Activated CD4-positive, alpha-beta T cell treated with anti-CD3 and anti-CD28 coated beads, Interleukin-2, Interleukin-4, amounts not matched to agents 100 ng/mL and 50 ng/mL, durations not matched to agents 16 hours and 8 hours (primary cell): ENCODE measurements around the gene NACAD.

Experiments used
- DNase-seq: peaks from one replicate; pipeline ENCODE4 v3.0.0-alpha.2; 2020; ENCODE audit warnings: low spot score

The NACAD gene

DNA sequence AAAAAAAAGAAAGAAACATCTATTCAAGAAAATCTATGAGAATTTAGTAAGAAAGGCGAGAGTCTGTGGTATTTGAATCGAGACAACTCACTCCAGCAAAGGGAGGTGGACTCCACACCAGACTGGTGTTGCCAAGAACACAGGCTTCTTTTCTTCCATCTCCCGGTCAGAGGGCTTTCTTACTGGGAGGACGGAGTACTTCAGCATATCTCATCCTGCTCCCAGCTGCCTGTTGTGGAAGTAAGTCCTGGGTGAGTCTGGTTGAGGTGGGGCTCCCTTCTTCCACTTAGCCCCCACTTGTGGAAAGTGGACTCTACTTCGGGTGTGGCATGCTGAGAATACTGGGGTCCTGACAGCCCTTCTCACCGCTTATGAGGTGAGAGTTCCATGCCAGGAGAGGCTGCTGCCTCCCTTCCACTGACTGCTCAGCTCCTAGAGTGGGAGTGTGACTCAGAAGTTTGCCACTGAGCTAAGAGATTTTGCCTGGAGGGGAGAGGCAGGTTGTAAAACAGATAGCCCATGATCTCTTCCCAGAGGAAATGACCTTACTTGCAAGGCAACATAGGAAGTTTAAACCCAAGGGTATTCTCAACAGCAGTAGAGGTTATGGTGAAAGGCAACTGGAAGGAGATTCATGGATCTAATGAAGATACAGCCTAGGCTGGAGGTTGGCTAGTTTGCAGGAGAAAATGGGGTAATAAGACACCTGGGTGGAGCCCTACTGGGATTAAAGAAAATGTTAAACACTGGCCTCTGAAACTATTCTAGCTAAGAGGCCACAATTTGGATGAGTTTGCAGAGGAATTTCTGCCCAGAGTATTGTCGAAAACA is 3.5 kb upstream of the NACAD start:
- no peak for DNase-seq

DNA sequence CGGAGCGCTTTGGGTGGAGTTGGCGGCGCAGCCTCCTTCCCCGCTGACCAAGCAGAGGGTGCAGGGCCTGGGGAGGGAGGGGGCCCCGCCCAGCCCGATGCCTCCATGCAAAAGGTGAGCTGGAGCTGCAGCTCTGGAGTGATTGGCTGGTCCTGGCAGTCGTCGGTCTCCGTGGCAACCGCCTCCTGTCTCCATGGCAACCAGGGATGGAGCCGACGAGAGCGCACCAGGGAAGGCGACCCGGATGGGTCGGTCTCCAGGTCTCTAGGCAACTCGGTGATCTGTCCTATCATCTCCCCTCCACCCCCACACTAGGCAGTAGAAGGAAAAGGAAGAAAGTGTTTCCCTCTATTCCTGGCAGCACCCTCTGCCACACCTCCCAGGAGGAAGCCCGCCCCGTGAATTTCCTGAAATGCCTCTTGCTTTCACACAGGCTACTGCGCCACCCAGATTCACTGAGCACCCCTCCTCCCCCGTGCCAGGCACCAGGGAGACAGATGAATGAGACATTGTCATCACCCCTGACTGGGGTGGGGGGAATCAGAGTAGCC is 647 bp upstream of the NACAD start:
- DNase-seq, result peak; percentile 54

DNA sequence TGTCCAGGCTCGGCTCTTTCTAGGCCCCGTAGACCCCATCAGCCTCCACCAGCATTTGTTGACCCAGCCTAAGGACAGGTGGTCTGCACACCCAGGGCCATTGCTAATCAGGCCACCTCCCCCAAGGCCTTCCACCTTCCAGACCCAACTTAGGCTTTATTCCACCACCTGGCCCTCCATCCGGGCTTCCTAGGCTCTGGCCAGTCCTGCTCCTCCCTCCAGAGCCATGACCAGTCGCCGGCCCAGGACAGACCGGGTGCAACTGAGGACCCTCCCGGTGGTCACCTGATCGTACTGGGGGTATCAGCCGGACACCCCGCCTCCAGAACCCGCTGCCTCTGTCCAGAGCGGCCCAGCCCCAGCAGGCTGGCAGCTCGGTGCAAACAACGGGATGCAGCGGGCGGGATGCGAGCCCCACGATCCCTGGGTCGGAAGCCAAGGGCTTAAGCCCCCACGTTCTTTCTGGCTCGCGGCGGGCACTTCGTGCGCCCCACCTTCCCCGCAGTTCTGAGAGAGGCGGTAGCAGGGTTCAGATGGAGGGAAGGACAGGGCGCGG is 545 bp downstream of the NACAD start:
- DNase-seq, result no peak

DNA sequence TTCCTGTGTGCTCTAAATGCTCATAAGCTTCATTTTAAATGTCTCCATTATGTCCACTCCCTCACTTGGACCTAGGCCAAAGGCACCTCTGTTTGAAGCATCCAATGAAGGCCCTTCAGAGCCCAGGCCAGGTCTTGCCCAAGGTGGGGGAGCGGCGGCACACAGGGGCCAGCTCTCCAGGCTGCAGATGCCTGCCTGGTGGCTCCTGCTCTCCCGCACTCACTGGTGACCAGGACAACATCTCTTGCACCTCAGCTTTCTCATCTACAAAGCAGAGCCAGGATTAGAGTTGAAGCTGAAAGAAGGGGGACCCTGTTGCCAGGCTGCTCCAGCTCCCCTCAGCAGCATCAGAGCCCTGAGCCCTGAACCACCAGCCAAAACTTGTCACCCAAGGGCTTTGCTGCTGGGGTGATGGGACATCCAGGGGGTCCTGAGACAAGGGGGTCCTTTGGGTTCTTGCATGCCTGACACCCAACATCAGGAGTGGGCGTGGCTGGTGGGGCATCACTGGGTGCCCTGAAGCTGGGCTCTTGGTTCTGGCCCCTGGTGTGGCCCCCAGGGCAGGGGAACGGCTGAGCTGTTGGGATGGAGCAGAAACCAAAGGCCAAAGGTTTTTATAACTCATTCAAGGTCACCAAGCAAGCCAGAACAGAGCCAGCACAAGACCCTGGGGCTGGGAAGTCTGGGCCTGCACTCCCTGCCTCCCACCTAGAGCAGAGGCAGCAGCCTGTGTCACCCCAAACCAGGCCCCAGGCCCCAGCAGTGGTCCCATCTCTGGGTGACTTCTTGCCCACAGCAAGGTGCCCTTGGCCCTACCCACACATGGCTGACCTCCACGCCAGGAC is 1.2 kb downstream of the NACAD start:
- no peak for DNase-seq

DNA sequence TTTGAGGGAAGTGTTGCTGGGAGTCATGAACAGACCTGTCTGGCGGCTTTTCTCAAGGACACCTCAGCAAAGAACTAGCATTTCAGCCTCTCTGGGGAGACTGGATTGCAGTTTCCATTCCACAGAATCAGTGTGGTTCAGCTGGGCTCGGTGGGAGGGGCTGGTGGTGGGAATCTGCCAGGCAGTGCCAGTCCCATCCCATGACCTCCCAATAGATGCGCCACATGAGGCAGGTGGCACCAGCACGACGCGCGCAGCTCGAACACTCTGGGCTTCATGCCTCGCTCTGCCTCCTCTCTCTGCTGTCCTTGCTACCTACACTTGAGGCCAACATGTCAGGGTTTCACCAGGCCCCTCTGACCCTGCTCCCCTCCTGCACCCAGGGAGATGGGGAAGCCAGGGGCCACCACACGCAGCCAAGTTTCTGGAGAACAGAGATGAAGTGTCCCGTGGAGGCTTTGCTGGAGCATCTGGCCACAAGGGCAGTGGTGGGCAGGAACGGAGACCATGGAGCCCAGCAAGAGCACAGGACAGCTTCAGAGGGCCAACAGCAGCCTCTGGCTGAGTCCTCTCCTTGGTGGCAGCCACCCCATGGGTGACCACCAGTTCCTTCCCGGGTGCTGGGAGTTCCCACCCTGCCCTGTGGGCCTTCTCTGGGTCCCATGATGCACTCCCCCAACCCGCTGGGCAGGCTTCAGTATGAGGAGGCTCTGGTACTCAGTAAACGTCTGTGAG is 2.3 kb downstream of the NACAD start:
- DNase-seq, result no peak

DNA sequence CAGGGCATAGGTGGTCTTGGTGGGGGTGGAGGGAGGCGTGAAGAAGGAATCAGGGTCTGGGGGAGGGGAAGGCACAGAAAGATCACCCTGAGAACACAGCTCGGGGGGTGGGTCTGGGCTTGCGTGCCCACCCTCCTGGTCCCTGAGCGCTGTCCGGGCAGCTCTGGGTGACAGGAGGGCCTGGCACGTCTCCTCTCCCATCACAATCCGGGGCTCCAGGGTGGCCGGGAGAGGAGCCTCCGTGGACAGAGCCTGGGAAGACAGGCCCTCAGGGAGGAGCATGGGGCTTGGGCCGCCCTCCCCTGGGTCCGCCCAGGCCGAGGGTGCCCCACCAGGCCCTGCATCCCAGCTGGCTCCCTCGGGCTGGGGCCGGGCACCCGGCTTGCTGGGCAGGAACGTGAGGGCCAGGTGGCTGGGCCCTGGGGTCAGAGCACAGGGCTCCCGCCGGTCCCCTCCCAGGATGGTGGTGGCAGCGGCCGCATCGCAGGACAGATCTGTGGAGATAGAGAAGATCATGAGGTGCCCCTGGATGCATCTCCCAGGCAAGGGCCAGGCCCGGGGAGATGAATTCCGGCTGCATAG is 3.1 kb downstream of the NACAD start:
- no peak for DNase-seq

DNA sequence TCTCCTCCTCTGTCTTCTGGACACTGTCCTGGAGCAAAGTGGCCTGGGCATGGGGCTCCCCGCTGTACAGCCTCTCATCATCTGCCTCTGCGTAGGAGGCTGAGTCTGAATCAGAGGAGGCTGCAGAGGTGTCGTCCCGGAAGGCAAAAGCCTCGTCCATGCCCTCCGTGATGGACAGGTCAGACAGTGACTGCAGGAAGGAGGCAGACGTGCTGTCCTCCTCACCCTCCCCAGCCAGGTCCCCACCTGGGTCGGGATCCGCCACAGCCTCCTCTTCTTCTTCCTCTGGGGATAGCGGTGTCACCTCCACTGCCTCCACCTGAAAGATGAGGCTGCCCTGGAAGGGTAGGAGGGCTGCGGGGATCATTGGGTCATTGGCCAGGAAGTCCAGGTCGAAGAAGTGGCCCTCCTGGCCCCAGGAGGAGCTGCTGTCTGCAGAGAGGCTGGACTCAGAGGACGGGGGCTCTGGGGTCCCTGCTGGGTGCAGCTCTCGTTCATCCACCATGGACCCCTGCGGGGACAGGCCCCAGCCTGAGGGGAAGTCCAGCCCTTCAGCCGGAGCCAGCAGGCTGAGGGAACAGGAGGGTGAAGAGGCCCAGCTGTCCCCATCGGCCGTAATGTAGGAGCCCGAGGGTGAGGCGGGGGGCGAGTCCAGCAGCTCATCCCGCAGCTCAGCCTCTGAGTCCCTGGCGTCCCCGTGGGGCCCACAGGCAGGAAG is 3.7 kb downstream of the NACAD start:
- no peak for DNase-seq

DNA sequence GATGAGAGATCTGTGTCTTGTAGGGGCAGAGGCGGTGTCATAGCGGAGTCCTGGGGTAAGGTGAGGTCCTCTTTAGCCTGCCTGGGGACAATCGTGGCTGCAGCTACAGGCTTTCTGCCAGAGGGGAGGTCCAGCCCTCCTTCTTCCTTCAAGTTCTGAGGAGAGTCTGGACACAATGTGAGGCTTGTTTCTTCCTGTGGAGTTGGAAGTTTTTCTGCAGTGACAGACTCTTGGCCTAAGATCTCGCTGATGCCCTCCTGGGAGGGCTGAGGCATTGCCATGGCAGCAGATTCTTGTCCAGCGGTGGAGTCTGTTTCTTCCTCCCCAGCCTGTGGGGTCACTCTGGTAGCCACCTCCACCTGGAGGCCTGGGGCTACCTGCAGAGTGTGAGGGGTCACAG is 4.4 kb downstream of the NACAD start:
- DNase-seq, result no peak

DNA sequence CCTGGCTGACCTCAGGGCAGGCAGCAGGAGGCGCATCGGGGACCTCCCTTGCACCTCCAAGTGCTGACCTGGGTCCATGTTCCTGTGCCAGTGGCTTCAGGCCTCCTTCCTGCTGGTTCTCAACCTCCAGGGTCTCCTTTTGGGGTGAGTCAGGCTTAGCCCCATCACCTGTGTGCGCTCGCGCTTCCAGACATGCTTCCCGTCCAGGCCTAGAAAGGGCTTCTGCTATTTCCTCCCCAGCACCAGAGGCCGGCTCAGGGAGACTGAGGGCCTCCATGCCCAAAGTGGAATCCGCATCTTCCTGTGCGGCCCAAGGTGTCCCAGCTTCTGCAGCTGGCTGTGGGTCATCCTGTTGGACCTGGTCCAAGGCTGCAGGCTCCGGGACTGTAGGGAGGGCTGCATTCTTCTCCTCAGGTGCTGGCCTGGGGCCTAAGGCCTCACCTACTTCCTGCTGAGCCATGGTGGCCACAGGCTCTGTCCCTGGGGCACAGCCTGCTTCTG is 5.9 kb downstream of the NACAD start:
- DNase-seq, result no peak

DNA sequence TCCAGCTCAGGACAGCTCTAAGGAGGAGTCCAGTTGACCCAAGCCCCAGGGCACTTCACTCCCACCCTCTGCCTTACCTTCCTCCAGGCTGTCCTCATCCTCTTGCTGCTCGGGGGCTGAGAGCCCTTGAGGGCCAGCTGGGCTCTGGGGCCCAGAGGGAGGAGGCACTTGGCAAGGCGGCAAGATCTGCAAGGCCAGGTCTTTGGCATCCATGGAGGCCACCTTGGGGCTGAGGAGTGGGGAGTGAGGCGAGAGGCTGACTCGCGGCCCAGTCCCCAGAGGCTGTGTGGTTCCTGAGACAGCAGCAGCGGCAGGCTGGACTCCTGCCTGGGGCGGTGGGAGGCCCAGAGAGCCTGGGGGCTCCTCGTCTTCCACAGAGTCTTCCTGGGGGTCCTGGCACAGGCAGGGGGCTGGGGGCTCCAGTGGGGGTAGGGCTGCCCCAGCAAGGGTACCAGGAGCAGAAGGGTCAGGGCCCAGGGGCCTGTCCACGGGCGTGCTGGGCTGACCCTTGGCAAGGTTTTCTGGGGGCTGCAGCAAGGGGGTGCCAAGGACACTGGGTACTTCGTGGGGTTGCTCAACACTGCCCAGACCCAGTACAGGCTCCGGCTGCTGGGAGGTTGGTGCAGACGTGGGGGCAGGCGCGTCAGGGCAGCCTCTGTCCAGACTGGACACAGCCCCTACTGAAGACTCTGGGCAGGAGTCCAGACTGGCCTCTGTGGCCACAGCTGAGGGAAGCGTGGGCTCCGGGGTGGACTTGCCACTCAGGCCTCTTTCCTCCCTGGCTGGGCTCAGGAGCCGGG is 6.5 kb downstream of the NACAD start:
- no peak for DNase-seq

DNA sequence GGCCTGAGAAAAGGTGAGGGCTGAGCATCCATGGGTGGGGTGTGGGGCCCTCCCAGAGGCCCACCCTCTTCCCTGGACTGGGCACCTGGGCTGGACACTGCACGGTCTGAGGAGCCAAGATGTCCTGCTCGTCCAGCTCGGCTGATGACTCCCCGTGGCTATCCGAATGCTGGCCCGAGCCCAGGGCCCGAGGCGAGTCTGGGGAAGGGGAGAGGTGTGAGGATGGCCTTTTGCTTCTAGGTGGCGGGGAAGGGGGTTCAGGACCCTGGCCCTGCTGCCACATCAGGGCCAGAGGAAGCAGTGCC is 7.1 kb downstream of the NACAD start:
- no peak for DNase-seq

DNA sequence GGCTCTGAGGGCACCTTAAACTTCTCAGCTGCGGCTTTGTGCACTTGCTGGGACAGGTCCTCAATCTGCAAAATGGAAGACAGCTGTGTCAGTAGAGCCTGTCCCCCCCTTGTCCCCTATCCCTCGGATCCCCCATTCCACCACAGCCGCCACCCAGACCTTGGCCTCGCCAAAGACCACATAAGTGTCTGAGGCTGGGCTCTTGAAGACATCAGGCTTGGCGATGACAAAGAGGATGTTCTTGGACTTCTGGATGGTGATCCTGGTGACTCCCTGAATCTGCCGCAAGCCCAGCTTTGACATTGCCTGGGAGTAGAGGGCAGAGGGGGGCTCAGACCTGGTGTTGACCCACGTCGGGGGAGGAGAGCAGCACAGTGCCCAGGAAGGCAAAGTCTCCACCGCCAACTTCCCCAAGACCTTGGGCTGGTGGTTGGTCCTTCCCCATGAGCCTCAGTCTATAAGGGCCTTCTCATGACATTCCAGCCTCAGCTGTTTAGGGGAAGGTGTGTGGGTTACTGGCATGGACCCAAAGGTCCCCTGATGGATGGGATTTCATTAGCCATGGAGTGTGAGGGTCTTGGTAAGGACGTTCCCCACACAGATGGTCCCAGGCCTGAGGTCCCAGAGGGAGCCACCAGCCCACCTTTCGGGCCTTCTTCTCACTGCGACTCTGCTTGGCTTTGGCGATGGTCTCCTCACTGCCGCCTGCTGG is 7.7 kb downstream of the NACAD start:
- no peak for DNase-seq

DNA sequence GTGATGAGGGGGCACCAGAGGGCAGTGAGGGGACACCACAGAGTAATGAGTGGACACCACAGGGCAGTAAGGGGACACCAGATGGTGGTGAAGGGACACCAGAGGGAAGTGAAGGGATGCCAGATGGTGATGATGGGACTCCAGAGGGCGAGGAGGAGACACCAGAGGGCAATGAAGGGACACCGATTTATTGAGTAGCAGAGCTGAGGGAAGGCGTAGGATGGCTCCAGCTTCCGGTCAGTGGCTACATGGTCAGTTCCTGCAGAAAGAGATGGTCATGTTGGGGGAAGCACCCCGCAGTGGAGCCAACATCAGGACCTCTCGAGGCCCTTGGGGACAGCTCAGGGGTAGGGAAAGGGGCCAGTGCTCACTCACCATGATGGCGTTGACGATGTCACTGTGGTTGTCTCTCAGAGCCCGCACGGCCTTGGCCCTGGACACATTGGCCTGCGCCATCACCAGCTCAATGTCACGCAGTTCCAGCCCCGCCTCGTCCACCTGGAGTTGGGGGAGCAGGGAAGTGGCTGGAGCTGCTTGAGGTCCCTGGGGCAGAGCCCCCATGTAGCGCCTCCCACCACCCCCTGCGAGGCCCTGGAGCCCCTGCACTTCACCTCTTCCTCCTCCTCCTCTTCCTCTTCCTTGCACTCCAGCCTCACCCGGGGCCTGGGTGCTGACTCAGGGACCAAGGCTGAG is 8.4 kb downstream of the NACAD start:
- no peak for DNase-seq

DNA sequence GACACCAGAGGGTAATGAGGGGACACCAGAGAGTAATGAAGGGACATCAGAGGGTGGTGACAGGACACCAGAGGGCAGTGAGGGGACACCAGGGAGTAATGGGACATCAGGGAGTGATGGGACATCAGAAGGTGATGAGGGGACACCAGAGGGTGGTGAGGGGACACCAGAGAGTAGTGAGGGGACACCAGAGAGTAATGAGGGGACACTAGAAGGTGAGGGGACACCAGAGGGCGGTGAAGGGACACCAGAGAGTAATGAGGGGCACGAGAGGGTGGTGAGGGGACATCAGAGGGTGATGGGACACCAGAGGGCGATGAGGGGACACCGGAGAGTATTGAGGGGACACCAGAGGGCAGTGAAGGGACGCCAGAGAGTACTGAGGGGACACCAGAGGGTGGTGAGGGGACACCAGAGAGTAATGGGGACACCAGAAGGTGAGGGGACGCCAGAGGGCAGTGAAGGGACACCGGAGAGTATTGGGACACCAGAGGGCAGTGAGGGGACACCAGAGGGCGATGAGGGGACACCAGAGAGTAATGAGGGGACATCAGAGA is 10.6 kb downstream of the NACAD start:
- DNase-seq, result no peak

DNA sequence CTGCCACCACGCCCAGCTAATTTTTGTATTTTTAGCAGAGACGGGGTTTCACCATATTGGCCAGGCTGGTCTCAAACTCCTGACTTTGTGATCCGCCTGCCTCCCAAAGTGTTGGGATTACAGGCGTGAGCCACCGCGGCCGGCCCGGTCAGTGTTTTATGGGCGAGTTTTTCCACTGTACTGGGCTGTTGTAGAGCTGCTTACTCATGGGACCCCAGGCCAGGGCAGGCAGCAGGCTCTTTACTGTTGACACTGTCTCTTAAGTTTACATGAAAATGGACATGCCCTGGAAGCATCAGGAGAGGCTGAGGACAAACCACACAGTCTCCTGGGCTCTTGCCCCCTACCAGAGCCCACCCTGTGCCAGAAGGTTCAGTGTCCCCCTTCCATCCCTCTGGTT is 11.2 kb downstream of the NACAD start:
- DNase-seq, result no peak

DNA sequence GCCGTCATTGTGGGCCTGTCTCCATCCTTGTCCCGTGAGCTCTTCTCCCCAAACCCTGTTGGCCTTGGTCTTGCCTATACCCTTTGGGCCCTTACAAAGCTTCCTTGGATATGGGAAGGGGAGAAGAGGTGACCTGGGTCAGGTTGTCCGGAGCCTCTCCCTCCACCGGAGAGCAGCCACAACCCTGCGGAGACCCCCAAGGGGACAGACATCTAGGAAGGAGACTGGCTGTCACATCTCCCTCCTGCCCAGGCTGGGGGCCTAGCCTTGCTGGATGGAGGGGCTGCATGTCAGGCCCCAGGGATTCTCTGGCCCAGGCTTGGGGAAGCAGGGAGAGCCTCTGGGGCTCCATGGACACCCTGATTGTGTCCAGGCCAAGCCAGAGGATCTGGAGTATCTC is 11.8 kb downstream of the NACAD start:
- no peak for DNase-seq

DNA sequence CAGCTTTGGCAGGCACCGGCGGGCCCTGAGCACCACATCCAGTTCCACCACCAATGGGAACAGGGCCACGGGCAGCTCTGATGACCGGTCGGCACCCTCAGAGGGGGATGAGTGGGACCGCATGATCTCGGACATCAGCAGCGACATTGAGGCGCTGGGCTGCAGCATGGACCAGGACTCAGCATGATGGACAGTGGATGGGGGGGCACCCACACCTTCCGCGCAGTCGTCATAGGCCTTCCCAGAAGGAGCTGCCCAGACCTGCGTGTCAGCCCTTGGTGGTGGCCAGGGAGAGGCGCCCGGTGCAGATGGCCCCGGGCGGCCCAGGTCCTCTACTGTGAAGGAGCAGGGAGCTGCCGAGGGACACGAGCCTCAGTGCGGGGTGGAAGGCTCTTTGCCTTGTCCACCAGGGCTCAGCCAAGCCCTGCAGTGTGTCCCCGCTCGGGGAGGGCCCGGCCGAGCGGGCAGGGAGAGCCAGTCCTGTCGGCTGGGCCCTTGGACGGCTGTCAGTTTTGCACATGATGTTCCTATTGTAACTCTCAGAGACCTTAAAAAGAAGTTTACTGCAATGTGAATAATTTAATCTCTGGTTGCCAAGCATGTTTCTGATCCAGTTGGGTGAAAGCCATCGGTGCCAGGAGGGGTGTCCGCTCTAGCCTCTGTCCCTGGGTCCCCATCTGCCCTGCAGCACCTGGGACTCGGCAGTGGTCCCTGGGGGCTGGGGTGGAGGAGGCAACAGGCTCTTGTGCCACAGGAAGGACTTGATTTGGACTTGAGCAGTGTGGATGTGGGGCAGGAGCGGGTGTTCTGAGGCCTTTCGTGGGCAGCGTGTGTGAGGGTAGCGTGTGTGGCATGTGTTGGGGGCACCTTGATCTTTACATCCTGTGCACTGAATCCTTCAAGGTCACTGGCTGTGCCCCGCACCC is 12.6 kb downstream of the NACAD start:
- DNase-seq, result no peak

DNA sequence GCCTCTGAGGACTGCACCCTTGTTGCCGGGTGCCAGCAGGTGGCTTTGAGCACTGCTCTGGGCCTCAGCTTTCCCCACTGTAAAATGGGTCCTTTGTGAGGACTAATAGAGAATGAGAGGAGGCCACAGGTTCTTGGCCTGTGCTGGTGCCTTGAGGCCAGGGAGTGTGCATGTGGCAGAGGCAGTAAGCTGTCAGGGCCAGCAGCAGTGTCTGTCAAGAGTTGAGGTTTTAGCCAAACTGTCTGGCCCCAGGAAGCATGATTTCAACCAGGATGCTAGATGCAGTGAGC is 13.5 kb downstream of the NACAD start:
- no peak for DNase-seq
